Neural crest cell (in vitro differentiated cells): ENCODE measurements around the gene ZBTB21. TPM values are rescaled to one million over a fixed set of nuclear protein-coding genes. Genes with fewer than 3 reads are reported as not detected.

ENCODE experiments used
- DNase-seq: peaks from one replicate; pipeline ENCODE4 v3.0.0; 2021; ENCODE audit warnings: low read depth, mixed read lengths, low spot score
- H3K27ac Mint-ChIP-seq: one replicate; pipeline ENCODE4 v1.8.0; 2021; ENCODE audit warnings: mild to moderate bottlenecking, mixed read lengths; ENCODE audit not compliant: unreplicated experiment
- H3K27me3 Mint-ChIP-seq: 2 replicates; pipeline ENCODE4 v1.8.0; 2021; ENCODE audit warnings: low read depth, mild to moderate bottlenecking, mixed read lengths
- H3K36me3 Mint-ChIP-seq: 2 replicates; pipeline ENCODE4 v1.8.0; 2021; ENCODE audit warnings: low read depth, mild to moderate bottlenecking, mixed read lengths
- H3K4me1 Mint-ChIP-seq: 2 replicates; pipeline ENCODE4 v1.8.0; 2021; ENCODE audit warnings: mixed read lengths
- H3K4me3 Mint-ChIP-seq: one replicate; pipeline ENCODE4 v1.8.0; 2021; ENCODE audit warnings: mild to moderate bottlenecking, mixed read lengths
- H3K9me3 Mint-ChIP-seq: 2 replicates; pipeline ENCODE4 v1.8.0; 2021; ENCODE audit warnings: mixed read lengths
- total RNA-seq: library from RNA; stranded (reverse); gene quantifications from 2 replicates; pipeline ENCODE4 v1.2.1, GENCODE V29; 2021
- TF ChIP-seq, protein P1 (sequence below): fragments of 200-600 bp; sonication (generic); conservative IDR thresholded peaks from 2 replicates; pipeline ENCODE4 v1.5.0; 2021; ENCODE audit warnings: antibody characterized with exemption, mild to moderate bottlenecking

Gene ZBTB21
- total RNA-seq, 1 donor from 2014 or later: 16.4 TPM

DNA sequence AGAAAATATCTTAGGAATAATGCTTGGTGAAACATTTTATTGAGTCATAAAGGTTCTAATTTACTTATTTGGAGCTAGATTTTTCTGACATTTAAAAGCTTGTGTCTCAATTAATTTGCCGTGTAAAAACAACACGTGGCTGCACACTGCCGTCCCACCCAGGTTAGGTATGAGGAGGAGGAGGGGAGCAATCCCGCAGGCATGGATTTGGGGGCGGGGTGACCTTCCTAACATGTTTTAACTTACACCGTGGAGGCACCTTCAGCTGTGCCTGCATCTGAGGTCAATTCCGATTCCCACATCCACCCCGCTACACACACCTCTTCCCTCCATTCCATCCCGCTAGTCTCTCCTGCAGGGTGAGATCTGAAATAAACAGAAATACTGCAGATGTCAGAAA lies 32.5 kb upstream of the ZBTB21 start:
- no peak overlapping the region for H3K27ac Mint-ChIP-seq
- no peaks in the 10 kb centered on the region for H3K9me3 Mint-ChIP-seq
- H3K27me3 Mint-ChIP-seq: no peaks in the 10 kb centered on the region
- peaks cover 30% of the 10 kb centered on the region for H3K4me1 Mint-ChIP-seq
- TF ChIP-seq, protein P1, sequence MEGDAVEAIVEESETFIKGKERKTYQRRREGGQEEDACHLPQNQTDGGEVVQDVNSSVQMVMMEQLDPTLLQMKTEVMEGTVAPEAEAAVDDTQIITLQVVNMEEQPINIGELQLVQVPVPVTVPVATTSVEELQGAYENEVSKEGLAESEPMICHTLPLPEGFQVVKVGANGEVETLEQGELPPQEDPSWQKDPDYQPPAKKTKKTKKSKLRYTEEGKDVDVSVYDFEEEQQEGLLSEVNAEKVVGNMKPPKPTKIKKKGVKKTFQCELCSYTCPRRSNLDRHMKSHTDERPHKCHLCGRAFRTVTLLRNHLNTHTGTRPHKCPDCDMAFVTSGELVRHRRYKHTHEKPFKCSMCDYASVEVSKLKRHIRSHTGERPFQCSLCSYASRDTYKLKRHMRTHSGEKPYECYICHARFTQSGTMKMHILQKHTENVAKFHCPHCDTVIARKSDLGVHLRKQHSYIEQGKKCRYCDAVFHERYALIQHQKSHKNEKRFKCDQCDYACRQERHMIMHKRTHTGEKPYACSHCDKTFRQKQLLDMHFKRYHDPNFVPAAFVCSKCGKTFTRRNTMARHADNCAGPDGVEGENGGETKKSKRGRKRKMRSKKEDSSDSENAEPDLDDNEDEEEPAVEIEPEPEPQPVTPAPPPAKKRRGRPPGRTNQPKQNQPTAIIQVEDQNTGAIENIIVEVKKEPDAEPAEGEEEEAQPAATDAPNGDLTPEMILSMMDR: no peak
- no peak for DNase-seq
- no peak overlapping the region for H3K4me3 Mint-ChIP-seq
- no peaks in the 10 kb centered on the region for H3K36me3 Mint-ChIP-seq

DNA sequence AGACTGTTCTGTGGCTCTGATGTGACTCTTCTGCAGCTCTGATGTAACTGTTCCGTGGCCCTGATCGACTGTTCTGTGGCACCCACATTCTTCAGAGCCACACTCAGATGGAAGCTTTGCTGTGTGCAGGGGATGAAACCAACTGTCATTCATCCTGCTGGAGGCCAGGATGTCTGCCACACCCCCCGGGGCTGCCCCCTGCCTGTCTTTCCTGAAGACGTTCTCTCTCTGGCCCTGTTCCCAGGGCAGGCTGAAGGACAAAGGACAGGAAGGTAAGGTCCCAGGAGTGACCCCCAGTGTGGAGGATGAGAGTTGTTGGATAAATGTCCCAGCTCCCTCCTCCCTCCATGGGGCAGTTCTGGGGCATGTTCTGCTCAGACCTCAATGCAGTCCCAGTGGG lies 31.6 kb upstream of the ZBTB21 start:
- H3K27me3 Mint-ChIP-seq: no peaks in the 10 kb centered on the region
- no peak overlapping the region for H3K4me3 Mint-ChIP-seq
- no peaks in the 10 kb centered on the region for H3K9me3 Mint-ChIP-seq
- no peak for DNase-seq
- TF ChIP-seq, protein P1: no peak
- peaks cover 34% of the 10 kb centered on the region for H3K4me1 Mint-ChIP-seq
- no peaks in the 10 kb centered on the region for H3K36me3 Mint-ChIP-seq
- peak overlapping the region; percentile 78 for H3K27ac Mint-ChIP-seq

DNA sequence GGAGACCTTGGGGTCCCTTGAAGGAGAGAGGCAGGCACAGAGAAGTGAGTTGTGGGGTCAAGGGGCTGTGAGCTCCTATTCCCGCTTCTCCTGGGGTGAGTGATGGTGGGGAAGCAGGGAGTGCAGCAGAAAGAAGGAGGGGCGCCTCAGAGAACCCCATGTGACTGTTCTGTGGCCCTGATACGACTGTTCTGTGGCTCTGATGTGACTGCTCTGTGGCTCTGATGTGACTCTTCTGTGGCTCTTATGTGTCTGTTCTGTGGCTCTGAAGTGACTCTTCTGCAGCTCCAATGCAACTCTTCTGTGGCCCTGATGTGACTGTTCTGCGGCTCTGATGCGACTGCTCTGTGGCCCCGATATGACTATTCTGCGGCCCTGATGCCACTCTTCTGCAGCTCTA lies 31.1 kb upstream of the ZBTB21 start:
- H3K36me3 Mint-ChIP-seq: no peaks in the 10 kb centered on the region
- peaks cover 34% of the 10 kb centered on the region for H3K4me1 Mint-ChIP-seq
- no peaks in the 10 kb centered on the region for H3K27me3 Mint-ChIP-seq
- no peak overlapping the region for H3K4me3 Mint-ChIP-seq
- TF ChIP-seq, protein P1: no peak
- no peak overlapping the region for H3K27ac Mint-ChIP-seq
- no peak for DNase-seq
- H3K9me3 Mint-ChIP-seq: no peaks in the 10 kb centered on the region

DNA sequence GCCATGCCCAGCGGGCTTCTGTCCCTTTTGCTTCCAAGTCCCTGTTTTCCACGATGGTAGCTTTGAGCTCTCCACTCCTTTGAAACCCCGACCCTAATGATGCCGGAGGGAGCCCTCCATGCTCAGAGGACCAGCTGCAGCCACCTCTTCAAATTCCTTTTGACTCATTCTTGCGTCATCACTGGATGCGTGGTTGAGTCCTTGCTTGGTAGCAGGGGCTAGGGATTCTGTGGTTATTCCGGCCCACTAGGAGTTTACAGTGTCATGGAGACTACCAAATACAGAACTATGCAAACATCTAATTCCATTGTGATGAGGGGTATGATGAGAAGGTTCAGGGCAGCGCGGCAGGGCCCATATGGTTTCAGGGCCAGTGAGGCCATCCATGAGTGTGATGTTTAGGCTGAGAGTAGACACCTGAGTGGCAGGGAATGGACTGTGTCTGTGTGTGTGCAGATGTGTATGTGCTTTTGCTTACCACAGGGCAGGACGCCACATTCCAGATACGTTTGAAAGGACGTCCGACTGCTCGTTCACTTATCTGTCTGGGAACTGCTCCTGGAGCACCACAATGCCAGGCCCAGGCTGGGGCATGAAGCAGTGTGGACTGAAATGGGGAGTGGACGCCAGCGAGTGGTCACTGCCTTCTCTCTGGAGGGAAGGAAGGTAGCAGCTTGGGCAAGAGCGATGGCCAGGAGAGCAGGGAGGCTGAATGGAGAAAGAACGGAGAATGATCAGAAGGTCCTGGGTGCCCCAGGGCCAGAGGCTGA lies 30.4 kb upstream of the ZBTB21 start:
- H3K36me3 Mint-ChIP-seq: no peaks in the 10 kb centered on the region
- no peaks in the 10 kb centered on the region for H3K9me3 Mint-ChIP-seq
- TF ChIP-seq, protein P1: no peak
- H3K4me3 Mint-ChIP-seq: no peak overlapping the region
- no peak for DNase-seq
- peaks cover 34% of the 10 kb centered on the region for H3K4me1 Mint-ChIP-seq
- no peaks in the 10 kb centered on the region for H3K27me3 Mint-ChIP-seq
- peak overlapping the region; percentile 46 for H3K27ac Mint-ChIP-seq

DNA sequence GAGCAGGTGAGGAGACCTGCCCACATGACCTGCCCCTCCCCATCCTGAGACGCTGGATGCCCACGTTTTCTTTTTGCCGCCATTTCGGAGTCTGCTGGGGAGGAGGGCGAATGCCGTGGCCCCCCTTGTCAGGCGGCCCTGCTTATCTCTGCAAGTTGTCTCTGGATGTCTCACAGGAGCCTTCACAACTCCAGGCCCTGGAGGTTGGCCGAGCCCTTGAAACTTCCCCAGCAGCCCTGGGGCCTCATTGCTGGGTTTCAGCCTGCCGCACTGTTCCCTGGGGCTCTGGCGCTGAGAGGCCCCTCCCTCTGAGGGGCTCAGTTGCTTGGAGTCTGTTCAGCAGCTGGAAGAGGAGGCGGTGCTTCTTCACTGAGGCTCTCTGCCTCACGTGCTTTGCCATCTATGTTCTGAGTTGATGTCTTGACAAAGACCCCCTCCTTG lies 29.8 kb upstream of the ZBTB21 start:
- no peaks in the 10 kb centered on the region for H3K36me3 Mint-ChIP-seq
- DNase-seq: no peak
- peaks cover 34% of the 10 kb centered on the region for H3K4me1 Mint-ChIP-seq
- peak overlapping the region; percentile 6 for H3K27ac Mint-ChIP-seq
- no peaks in the 10 kb centered on the region for H3K9me3 Mint-ChIP-seq
- no peaks in the 10 kb centered on the region for H3K27me3 Mint-ChIP-seq
- H3K4me3 Mint-ChIP-seq: no peak overlapping the region
- TF ChIP-seq, protein P1: no peak
